ENCODE results near the gene GRAMD4.
"Not testable (repeated sequence)": the region's sequence is repeated elsewhere in the genome, so short reads cannot be mapped to it uniquely, and the experiment has no call there.

Gene GRAMD4

GRCh38 chr22:46600273-46600796 lies 19.9 kb upstream of the GRAMD4 start:
- no peak for DNase-seq

- DNase-seq = no peak
These were observed 18.2 kb upstream of the GRAMD4 start for GRCh38 chr22:46602025-46602424.

GRCh38 chr22:46604306-46604690 lies 15.9 kb upstream of the GRAMD4 start:
- no peak for DNase-seq

GRCh38 chr22:46605117-46605516 lies 15.1 kb upstream of the GRAMD4 start:
- no peak for DNase-seq

GRCh38 chr22:46606886-46607285 lies 13.3 kb upstream of the GRAMD4 start:
- no peak for DNase-seq

GRCh38 chr22:46607483-46608114 lies 12.6 kb upstream of the GRAMD4 start:
- DNase-seq = no peak

- no peak for DNase-seq
These were observed 11.0 kb upstream of the GRAMD4 start for GRCh38 chr22:46609175-46609690.

GRCh38 chr22:46609724-46610201 lies 10.4 kb upstream of the GRAMD4 start:
- DNase-seq = no peak

- DNase-seq = no peak
These were observed 9.8 kb upstream of the GRAMD4 start for GRCh38 chr22:46610356-46610755.

- DNase-seq = no peak
These were observed 9.0 kb upstream of the GRAMD4 start for GRCh38 chr22:46611189-46611588.

- no peak for DNase-seq
These were observed 7.8 kb upstream of the GRAMD4 start for GRCh38 chr22:46612341-46612903.

GRCh38 chr22:46612904-46613605 lies 7.1 kb upstream of the GRAMD4 start:
- DNase-seq = no peak

- no peak for DNase-seq
These were observed 6.6 kb upstream of the GRAMD4 start for GRCh38 chr22:46613606-46614021.

GRCh38 chr22:46614025-46614931 lies 5.9 kb upstream of the GRAMD4 start:
- no peak for DNase-seq

- DNase-seq = no peak
These were observed 2.8 kb upstream of the GRAMD4 start for GRCh38 chr22:46617207-46617985.

GRCh38 chr22:46617986-46618647 lies 2.1 kb upstream of the GRAMD4 start:
- DNase-seq = no peak

- no peak for DNase-seq
These were observed 1.5 kb upstream of the GRAMD4 start for GRCh38 chr22:46618667-46619066.

GRCh38 chr22:46619240-46619829 lies 851 bp upstream of the GRAMD4 start:
- DNase-seq = no peak

- DNase-seq = no peak
These were observed 529 bp downstream of the GRAMD4 start for GRCh38 chr22:46620588-46621242.

- not testable (repeated sequence) for DNase-seq
These were observed 1.2 kb downstream of the GRAMD4 start for GRCh38 chr22:46621243-46621930.

Measured in NCI-H1105 treated with DMSO at 0.1 percent for 48 hours (cell line).